ENCODE data around the gene BMP8B.
A peak's percentile ranks its signal among the peaks of the same experiment; 100 is the strongest.
"Not testable (repeated sequence)": the region's sequence is repeated elsewhere in the genome, so short reads cannot be mapped to it uniquely, and the experiment has no call there.

The BMP8B gene

DNA sequence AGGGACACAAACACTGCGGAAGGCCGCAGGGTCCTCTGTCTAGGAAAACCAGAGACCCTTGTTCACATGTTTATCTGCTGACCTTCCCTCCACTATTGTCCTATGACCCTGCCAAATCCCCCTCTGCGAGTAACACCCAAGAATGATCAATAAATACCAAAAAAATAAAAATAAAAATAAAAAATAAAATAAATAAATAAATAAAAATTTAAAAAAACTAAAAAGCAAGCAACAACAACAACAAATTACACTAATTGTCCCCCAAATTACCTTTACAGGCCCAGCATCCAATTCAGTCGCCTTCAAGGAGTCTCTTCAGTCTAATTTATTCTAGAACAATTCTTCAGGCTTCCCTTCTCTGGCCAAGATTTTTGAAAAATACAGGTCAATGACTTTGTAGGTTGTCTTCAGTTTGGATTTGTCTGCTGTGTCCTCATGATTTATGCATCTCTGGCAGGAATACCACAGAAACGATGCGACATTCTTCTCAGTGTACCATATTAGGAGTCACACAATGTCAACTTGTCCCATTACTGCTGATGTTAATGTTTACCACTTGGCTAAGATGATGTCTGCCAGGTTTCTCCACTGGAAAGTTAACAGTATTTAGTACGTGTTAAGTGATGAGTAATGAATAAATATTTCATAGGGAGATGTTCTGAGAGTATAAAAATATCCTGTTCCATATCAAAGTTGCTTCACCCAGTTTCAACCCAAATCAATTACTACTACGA, 20.3 kb upstream of the BMP8B start:
- DNase-seq = no peak

DNA sequence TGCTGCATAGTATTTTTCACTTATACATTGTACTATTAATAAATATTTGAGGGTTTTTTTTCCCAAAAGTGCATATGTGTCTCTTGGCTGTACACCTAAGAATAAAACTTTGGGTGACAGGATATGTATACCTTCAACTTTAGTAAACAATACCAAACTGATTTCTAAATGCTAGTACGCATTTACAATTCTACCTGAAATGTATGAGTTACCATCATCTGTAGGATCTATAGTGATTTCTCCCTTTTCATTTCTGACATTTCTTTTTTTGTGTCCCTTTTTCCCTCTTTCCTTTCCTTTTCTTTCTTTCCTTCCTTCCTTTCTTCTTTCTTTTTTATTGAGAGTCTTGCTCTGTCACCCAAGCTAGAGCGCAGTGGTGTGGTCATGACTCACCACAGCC, 16.7 kb upstream of the BMP8B start:
- DNase-seq = no peak

GRCh38 chr1:39802496-39803260, 14.0 kb upstream of the BMP8B start:
- no peak for DNase-seq

- DNase-seq = no peak
Measured at GRCh38 chr1:39800471-39800835, 11.8 kb upstream of the BMP8B start.

DNA sequence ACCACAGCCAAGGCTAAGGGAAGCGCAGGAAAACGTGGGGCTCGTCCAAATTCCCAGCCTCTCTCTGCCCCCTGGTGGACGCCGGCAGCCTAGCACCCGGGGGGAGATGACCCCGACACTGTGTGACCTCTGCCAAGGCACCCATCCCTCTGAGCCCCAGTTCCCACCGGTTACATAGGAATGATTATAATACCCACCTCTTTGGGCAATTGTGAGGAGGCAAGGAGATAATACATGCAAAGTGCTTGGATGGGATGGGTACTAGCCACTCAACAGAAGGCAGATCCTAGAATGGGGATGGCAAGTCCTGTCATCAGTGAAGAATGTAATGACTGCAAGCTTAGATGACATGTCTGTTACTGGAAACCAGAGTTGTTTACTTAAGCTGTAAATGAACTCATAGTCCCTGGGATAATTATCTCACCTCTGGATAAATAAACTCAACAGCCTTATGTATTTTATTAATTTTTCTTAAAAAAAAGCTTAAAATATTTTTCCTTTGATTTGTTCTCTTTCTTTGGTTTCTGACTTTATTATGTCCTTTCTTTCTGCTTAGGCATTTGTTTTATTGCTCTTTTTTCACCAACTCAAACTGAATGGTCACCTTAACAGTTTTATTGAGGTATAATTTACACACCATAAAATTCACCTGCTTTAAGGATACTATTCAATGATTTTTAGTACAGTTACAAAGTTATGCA, 11.3 kb upstream of the BMP8B start:
- DNase-seq = peak; percentile 52

- peak; percentile 57 for DNase-seq
Measured at GRCh38 chr1:39798859-39799769, 10.4 kb upstream of the BMP8B start.

- no peak for DNase-seq
Measured at GRCh38 chr1:39795651-39796050, 7.0 kb upstream of the BMP8B start.

DNA sequence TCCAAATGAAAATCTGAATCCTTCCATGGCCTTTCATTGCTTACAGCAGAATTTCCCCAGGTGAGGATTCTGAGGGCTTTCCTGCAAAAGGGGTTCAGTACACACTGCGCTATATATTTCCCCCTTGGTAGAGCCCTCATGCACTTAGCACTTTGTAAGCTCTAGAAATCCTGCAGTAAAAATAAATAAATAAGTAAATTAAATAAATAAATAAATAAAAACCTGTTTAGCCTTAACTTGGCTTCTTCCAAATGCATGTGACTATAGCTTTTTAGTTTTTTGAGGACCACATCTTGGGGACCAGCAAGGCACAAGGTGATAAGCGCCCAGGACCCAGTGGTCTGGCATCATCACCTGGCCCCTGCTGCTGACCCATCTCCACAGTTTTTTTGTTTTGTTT, 3.2 kb upstream of the BMP8B start:
- no peak for DNase-seq

GRCh38 chr1:39789571-39790110, 976 bp upstream of the BMP8B start:
- DNase-seq = no peak

- no peak for DNase-seq
Measured at GRCh38 chr1:39788426-39788757, 273 bp downstream of the BMP8B start.

DNA sequence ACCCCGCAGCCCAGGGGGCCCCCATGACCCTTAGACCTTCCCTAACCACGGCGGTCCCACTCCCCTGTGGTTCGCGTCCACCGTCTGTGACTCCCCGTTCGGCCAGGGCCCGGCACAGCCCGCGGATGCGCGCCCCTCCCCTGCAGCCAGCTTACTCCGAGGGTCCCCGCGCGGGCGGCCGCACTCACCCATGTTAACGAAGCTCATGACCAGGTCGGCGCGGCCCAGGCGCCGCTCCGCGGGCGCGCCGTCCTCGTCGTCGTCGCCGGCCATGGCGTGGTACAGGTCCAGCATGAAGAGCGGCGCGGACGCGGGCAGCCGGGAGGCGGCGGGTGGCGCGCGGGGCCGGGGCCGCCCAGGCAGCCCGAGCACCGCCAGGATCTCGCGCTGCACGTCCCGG, 701 bp downstream of the BMP8B start:
- peak; percentile 16 for DNase-seq

- DNase-seq = peak; percentile 11
Measured at GRCh38 chr1:39787468-39787867, 1.2 kb downstream of the BMP8B start.

DNA sequence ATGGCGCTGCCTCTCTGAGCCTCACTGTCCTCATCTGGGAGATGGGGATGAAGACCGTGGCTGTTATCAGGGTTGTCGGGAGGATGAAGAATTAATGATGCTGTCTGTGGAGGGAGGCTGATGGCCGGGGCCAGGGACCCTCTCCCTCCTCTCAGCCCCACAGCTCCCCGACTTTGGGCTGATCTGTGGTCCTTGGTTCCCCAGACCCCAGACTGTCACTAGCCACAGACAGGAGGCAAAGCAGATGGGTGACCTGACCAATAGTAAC, 1.6 kb downstream of the BMP8B start:
- DNase-seq = peak; percentile 4

- peak; percentile 17 for DNase-seq
Measured at GRCh38 chr1:39786303-39787107, 2.2 kb downstream of the BMP8B start.

- DNase-seq = not testable (repeated sequence)
Measured at GRCh38 chr1:39782685-39783084, 6.0 kb downstream of the BMP8B start.

GRCh38 chr1:39782103-39782502, 6.6 kb downstream of the BMP8B start:
- peak; percentile 8 for DNase-seq

GRCh38 chr1:39781349-39781715, 7.3 kb downstream of the BMP8B start:
- no peak for DNase-seq

DNA sequence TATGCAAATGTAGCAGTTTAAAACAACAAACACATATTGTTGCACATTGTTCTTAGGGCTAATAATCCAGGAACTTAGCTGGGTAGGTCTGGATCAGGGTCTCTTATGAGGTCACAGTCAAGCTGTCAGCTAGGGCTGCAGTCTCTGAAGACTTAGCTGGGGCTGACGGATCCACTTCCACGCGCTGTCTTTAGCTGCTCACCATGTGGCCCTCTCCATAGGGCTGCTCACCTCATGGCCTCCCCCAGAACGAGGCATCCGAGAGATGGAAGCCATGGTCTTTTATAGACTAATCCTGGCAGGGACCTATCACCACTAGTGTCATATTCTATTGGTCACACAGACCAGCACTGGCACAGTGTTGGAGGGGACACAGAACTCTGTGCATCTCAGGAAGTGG, 8.8 kb downstream of the BMP8B start:
- no peak for DNase-seq

GRCh38 chr1:39779137-39779536, 9.5 kb downstream of the BMP8B start:
- no peak for DNase-seq

DNA sequence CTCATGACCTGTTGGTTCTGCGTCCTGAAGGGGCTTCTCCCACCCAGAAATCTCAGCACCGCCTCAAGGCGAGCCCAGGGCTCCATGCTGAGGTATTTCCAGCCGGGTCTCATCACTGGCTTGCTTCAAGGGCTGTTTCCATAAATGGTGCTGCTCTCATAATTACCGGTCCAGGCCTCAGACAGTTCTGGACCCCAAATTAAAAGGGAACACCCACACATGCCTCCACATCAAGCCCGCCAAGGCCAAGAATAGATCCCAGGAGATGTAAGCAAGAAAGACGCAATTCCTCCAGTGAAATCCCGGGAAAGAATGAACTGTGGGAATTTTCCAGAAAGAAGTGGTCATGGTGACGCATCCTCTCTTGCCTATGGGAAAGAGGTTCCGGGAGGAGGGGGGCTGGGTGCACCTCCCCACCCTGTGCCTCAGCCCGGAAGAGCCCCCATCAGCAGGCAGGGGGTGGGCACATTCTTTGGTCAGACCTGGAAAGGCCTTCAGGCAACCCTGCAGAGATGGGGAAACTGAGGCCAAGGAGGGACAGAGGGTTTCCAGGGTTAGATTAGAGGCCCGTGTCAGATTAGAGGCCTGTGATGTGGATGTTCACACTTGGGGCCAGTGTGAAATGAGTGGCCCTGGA, 10.1 kb downstream of the BMP8B start:
- DNase-seq = not testable (repeated sequence)

DNA sequence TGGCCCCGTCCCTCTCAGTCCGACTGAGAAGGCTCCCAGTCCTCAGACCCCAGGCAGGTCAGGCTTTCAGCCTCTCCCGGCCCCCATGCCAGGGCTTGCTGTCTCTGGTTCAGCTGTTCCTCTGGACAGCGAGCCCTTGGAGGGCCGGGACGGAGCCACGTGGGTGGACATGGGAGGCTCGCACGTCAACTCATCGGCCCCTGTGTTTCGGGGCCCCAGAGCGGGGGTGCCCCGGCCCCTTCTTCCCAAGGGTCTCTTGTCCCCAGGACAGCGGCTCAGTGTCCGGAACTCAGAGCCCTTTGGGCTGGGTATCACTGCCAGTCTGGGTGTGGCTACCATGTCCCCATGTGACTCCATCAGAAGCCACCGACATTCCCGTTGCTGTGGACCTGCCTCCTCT, 10.8 kb downstream of the BMP8B start:
- DNase-seq = not testable (repeated sequence)

DNA sequence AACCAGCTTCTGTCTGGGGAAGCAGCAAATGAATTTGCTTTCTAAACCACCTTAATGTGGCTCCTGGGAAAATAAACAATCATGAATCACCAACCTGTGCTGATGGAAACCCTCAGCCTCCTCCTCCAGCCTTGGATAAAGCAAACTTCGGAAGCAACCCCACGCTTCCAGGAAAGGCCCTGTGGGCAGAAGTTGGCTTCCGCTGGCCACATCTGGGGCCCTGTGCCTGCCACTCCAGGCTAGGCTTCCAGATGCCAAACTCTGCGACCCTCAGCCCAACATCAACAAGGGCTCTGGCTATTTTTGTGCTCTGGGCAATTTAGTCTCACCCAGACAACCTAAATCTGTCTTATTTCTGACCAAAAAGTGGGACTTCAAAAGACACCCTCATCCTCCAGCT, 11.4 kb downstream of the BMP8B start:
- no peak for DNase-seq

All from right hindlimb (tissue), 1 donor.